ENCODE results near the gene HMGXB3. TPM values are rescaled to one million over a fixed set of nuclear protein-coding genes. Genes with fewer than 3 reads are reported as not detected.
A peak's percentile ranks its signal among the peaks of the same experiment; 100 is the strongest.

Gene HMGXB3
- total RNA-seq, 2 experiments from 2014 or later = 27.4 to 29.3 TPM

DNA sequence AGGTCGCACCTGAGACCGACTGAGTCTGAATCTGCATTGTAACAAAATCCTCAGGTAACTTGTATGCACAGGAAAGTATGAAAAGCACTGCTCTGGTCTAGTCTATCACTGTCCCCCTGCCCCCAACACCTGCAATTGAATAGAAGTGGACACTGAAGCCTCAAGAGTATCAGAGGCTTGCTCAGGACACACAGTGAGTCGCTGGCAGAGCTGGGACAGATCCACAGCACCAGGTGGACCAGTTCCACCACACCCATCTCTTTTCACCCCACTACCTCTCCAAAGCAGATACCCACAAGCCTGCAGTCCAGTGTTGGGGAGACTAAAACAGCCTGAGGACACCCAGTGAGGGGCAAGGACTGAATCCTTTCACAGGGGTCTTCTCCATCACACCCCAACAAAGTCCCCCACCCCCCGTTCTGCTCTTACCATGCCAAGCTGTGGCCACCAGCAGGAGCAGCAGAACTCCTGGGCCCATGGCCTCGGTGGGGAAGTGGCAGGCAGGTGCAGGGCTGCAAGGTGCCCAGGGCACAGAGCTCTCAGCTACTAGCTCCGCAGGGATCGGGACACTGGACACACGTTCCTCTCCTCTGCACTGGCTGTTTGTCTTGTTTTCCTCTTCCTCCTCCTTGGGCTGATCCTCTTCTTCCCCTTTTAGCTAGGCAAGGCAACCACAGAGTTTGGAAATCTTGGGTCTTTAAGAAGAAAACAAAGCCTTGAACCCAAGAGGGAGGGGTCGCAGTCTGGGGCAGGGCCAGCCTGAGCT is 85.6 kb downstream of the HMGXB3 start, which contains the start of gene CSF1R:
TSS of gene CSF1R (minus strand) at position 605 of the 766 bp plus-strand sequence. CDS start at position 478, 127 bp downstream.
- Histone ChIP-seq H3K4me1 (ENCODE audit: insufficient read depth, low read length) (peaks cover 8% of the 10 kb centered on the region), H3K4me3 (ENCODE audit: low read length) (peak within 1 kb of the TSS; percentile 36), H3K9me3 (ENCODE audit: control insufficient read depth in 1 of 2, insufficient read depth in 1 of 2, low read length in 2 of 2) (peaks cover 0 to 3% of the 10 kb centered on the region in 2 experiments), H3K27me3 (ENCODE audit: control insufficient read depth in 1 of 2, insufficient read depth in 2 of 2, low read length in 2 of 2) (peaks cover 14 to 31% of the 10 kb centered on the region in 2 experiments), H3K27ac (ENCODE audit: low read depth in 1 of 2, low read length in 2 of 2) (no peak within 1 kb of the TSS), H3K36me3 (ENCODE audit: insufficient read depth, low read length) (no peaks in the 10 kb centered on the region)
- ChIA-PET POLR2A (no interaction called here), CTCF (no interaction called here)
- TF ChIP-seq, protein P1, sequence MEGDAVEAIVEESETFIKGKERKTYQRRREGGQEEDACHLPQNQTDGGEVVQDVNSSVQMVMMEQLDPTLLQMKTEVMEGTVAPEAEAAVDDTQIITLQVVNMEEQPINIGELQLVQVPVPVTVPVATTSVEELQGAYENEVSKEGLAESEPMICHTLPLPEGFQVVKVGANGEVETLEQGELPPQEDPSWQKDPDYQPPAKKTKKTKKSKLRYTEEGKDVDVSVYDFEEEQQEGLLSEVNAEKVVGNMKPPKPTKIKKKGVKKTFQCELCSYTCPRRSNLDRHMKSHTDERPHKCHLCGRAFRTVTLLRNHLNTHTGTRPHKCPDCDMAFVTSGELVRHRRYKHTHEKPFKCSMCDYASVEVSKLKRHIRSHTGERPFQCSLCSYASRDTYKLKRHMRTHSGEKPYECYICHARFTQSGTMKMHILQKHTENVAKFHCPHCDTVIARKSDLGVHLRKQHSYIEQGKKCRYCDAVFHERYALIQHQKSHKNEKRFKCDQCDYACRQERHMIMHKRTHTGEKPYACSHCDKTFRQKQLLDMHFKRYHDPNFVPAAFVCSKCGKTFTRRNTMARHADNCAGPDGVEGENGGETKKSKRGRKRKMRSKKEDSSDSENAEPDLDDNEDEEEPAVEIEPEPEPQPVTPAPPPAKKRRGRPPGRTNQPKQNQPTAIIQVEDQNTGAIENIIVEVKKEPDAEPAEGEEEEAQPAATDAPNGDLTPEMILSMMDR (IDR thresholded peaks at IDR 0.05) = no peak
- H3K4me1 Mint-ChIP-seq (ENCODE audit: low read depth) = no peaks in the 10 kb centered on the region
- intact Hi-C loops (cut with DNase I, micrococcal nuclease) = no loop called here
- no peaks in the 10 kb centered on the region for H3K36me3 Mint-ChIP-seq (ENCODE audit: low read depth)
- H3K4me3 Mint-ChIP-seq = no peak within 1 kb of the TSS
- H3K27me3 Mint-ChIP-seq = peaks cover 60% of the 10 kb centered on the region
- no peaks in the 10 kb centered on the region for H3K9me3 Mint-ChIP-seq
- H3K27ac Mint-ChIP-seq = no peak within 1 kb of the TSS
- DNase-seq = no peak
- ATAC-seq (ENCODE audit: poor library complexity) = no peak

DNA sequence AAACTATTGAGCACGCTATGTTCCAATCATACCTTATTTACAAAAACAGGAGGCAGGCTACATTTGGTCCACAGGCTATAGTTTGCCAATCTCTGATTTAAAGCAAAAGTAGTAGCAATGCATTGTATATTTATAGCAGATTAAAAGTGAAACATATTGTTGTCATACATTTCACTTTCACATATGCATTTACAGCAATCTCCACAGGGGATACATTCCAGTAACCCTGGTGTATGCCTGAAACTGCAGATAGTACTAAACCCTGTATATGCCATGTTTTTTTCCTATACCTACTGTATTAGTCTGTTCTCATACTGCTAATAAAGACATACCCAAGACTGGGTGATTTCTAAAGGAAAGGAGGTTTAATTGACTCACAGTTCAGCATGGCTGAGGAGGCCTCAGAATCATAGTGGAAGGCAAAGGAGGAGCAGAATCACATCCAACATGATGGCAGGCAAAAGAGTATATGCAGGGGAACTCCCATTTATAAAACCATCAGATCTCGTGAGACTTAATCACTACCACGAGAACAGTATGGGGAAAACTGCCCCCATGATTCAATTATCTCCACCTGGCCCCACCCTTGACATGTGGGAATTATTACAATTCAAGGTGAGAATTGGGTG is 91.7 kb downstream of the HMGXB3 start:
- no peaks in the 10 kb centered on the region for H3K9me3 Mint-ChIP-seq
- H3K27me3 ChIP-seq (ENCODE audit: control insufficient read depth in 1 of 2, insufficient read depth in 2 of 2, low read length in 2 of 2) = peaks cover 0 to 18% of the 10 kb centered on the region in 2 experiments
- POLR2A ChIA-PET = interaction anchor here (0.7 kb wide), 1 partner anchor 14 kb away, joined by 4 read pairs; no protein-coding TSS in a partner anchor
- H3K4me1 ChIP-seq (ENCODE audit: insufficient read depth, low read length) = no peaks in the 10 kb centered on the region
- no peaks in the 10 kb centered on the region for H3K4me1 Mint-ChIP-seq (ENCODE audit: low read depth)
- intact Hi-C loops (cut with DNase I, micrococcal nuclease) = no loop called here
- DNase-seq (no peak), ATAC-seq (ENCODE audit: poor library complexity) (no peak)
- TF ChIP-seq, protein P1 (IDR thresholded peaks at IDR 0.05) = no peak
- no peaks in the 10 kb centered on the region for H3K9me3 ChIP-seq (ENCODE audit: control insufficient read depth in 1 of 2, insufficient read depth in 1 of 2, low read length in 2 of 2)
- H3K4me3 Mint-ChIP-seq = no peak overlapping the region
- no peaks in the 10 kb centered on the region for H3K36me3 Mint-ChIP-seq (ENCODE audit: low read depth)
- no peak overlapping the region for H3K27ac ChIP-seq (ENCODE audit: low read depth in 1 of 2, low read length in 2 of 2)
- CTCF ChIA-PET = no interaction called here
- peaks cover 37% of the 10 kb centered on the region for H3K27me3 Mint-ChIP-seq
- no peaks in the 10 kb centered on the region for H3K36me3 ChIP-seq (ENCODE audit: insufficient read depth, low read length)
- H3K27ac Mint-ChIP-seq = no peak overlapping the region
- no peak overlapping the region for H3K4me3 ChIP-seq (ENCODE audit: low read length)

DNA sequence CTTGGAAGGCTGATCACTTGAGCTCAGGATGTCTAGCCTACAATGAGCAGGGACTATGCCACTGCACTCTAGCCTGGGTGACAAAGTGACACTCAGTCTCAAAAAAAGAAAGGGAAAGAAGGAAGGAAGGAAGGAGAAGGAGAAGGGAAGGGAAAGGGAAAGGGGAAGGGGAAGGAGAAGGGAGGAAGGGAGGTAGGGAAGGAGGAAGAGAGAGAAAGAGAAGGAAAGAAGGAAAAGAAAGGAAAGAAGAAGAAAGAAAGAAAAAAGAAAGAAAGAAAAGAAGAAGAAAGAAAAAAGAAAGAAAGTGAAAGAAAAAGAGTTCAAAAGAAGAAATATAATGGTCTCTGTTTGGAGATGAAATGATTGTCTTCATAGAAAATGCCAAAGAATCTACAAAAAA is 96.6 kb downstream of the HMGXB3 start:
- H3K9me3 ChIP-seq (ENCODE audit: control insufficient read depth in 1 of 2, insufficient read depth in 1 of 2, low read length in 2 of 2) = no peaks in the 10 kb centered on the region
- H3K27me3 Mint-ChIP-seq = peaks cover 16% of the 10 kb centered on the region
- CTCF ChIA-PET = no interaction called here
- H3K36me3 Mint-ChIP-seq (ENCODE audit: low read depth) = no peaks in the 10 kb centered on the region
- intact Hi-C loops (cut with DNase I, micrococcal nuclease) = no loop called here
- TF ChIP-seq, protein P1 (IDR thresholded peaks at IDR 0.05) = no peak
- H3K27me3 ChIP-seq (ENCODE audit: control insufficient read depth in 1 of 2, insufficient read depth in 2 of 2, low read length in 2 of 2) = no peaks in the 10 kb centered on the region
- no peak overlapping the region for H3K4me3 ChIP-seq (ENCODE audit: low read length)
- DNase-seq (no peak), ATAC-seq (ENCODE audit: poor library complexity) (no peak)
- no peaks in the 10 kb centered on the region for H3K9me3 Mint-ChIP-seq
- H3K27ac Mint-ChIP-seq = no peak overlapping the region
- no peaks in the 10 kb centered on the region for H3K4me1 ChIP-seq (ENCODE audit: insufficient read depth, low read length)
- H3K27ac ChIP-seq (ENCODE audit: low read depth in 1 of 2, low read length in 2 of 2) = no peak overlapping the region
- no peak overlapping the region for H3K4me3 Mint-ChIP-seq
- H3K36me3 ChIP-seq (ENCODE audit: insufficient read depth, low read length) = no peaks in the 10 kb centered on the region
- no peaks in the 10 kb centered on the region for H3K4me1 Mint-ChIP-seq (ENCODE audit: low read depth)
- POLR2A ChIA-PET = no interaction called here

Measured in CD4-positive, alpha-beta T cell (primary cell).